ENCODE results near the gene SPRED3.
"Not testable (repeated sequence)": the region's sequence is repeated elsewhere in the genome, so short reads cannot be mapped to it uniquely, and the experiment has no call there.

Gene SPRED3, protein sequence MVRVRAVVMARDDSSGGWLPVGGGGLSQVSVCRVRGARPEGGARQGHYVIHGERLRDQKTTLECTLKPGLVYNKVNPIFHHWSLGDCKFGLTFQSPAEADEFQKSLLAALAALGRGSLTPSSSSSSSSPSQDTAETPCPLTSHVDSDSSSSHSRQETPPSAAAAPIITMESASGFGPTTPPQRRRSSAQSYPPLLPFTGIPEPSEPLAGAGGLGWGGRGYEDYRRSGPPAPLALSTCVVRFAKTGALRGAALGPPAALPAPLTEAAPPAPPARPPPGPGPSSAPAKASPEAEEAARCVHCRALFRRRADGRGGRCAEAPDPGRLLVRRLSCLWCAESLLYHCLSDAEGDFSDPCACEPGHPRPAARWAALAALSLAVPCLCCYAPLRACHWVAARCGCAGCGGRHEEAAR

DNA sequence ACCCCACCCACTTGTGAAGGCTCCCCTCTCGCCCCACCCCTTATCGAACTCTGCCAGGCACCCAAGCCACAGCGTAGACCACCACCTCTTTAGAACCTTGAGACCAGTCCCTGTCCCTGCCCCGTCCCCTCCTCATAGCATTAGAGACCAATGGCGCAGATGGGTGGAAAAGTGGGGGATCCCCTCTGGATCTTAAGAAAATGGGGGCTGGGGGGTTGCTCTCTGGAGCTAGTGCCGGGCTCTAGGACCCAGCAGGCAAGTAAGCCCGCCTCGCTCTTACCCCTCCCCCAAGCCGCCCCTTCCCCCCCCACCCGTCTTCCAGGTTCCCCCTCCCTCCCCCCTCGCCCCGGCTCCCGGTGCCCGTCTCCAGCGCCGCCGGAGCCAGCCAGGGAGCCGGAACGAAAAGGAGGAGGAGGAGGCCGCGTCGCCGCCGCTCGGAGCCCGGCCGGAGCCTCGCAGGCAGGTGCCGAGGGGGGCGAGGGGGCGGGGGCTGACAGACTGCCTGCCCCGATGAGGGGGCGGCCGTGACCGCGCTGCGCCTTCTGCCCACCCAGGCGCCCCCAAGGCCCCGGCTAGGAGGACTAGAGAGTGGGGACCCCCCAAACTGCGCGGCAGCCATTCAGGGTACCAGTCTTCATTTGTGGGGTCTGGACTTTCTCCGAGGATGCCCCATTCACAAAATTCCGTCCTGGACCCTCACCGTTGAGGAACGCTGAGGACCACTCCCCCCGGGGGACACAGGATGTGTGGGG is at the start of gene SPRED3:
TSS of gene SPRED3 (plus strand) at position 349 of the 752 bp plus-strand sequence. CDS start 1,606 bp downstream, outside the sequence.
- DNase-seq: no peak

- not testable (repeated sequence) for DNase-seq
Measured at GRCh38 chr19:38339011-38339410, 49.5 kb upstream of the SPRED3 start.

DNA sequence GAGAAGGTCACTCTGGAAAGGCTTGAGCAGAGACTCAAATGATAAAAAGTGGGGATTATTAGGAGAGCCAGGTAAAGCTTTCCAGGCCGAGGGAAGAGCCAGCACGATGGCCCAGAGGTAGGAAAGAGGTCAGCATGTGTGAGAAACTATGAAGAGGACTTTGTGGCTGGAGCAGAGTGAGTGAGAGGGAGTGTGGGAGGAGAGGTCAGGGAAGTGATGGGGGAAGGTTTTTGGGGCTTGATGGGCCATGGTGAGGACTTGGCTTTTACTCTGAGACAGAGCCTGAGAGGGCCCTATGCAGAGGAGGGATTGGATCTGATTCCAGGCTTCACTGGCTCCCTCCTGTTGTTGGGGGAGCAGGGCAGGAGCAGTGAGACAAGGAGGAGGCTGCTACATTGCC is 47.6 kb upstream of the SPRED3 start:
- DNase-seq: no peak

DNA sequence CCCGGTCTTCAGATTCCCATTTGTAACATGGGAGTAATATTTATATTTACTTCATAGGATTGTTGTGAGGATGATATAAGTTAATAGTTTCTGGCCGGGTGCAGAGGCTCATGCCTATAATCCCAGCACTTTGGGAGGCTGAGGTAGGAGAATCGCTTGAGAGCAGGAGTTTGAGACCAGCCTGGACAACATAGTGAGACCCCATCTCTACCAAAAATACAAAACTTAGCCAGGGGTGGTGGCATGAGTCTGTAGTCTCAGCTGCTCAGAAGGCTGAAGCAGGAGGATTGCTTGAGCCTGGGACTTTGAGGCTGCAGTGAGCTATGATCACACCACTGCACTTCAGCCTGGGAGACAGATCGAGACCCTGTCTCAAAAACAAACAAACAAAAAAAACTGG is 41.7 kb upstream of the SPRED3 start:
- no peak for DNase-seq

DNA sequence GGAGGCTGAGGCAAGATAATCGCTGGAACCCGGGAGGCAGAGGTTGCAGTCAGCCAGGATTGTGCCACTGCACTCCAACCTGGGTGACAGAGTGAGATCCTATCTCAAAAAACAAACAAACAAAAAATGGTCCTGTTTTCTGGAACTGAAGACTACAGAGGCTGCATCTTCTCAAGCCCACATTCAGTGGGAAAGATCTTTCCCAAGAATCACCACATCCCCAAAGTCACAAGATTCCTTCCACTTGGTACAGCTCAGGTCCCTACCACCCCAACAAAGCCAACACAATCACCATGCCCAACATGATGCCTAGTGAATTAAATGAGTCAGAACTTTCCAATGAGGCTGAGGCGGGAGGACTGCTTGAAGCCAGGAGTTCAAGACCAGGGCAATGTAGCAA is 37.6 kb upstream of the SPRED3 start:
- no peak for DNase-seq

DNA sequence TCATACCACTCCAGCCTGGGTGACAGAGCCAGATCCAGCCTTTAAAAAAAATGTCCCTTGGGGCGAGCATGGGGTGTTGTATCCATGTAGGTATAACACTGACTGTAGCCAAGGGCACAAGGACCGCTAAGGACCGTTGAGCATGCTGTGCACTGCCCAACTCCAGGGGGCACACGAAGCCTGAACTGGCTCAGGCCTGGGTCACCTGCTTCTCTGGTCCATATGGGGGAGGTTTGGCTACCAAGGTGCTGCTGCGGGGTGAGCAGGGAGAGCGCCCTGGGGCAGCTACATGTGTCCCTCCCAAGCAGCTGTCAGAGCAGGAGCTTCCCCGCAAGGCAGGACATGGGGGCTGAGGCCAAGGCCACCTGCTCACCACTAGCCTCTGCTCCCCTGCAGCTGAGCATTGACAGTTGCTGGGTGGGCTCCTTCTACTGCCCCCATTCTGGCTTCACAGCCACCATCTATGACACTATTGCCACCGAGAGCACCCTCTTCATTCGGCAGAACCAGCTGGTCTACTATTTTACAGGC is 36.6 kb upstream of the SPRED3 start:
- DNase-seq: no peak

GRCh38 chr19:38352611-38353010 is 35.9 kb upstream of the SPRED3 start:
- no peak for DNase-seq

DNA sequence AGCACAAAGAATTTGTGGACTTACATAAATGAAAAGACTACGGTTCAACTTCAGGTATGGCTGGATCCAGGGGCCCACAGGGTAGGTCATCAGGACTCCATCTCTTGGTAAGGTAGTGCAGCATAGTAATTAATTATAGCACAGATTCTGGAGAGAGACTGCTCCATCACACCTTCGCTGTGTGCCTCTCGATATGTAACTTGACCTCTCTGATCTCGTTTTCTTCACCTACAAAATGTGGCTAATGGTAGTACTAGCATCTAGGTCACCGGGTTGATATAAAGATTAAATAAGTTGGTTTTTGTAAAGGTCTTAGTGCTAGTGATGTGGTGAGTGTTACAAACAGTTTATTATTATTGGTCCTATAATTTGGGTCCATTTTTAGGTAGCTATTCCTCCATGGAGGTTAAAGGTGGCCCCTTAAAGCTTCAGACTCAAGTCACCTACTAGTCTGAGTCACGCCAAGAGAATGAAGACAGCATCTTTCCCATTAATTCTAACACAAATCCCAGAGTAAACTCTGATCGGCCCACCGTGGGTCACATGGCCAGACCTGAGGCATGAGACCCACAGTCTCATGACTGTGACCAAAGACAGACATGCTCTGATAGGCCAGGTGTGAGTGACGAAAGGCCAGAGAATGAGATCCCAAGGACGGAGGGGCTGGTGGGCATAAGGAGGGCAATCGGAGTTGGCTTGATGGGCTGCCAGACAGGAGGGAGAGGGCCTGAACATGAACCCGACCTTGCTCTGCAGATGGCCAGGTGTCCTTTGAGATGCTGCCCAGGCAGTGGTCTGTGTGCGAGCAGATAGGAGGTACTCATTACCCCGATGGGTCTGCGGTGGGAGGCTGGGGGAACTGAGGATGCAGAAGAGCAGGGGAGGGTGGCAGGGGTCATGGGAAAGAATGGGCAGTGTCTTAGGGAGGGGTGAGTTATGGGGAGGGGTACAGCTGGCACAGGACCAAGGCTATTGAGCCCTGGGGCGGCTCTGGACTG is 32.5 kb upstream of the SPRED3 start:
- no peak for DNase-seq

- no peak for DNase-seq
Measured at GRCh38 chr19:38358071-38358470, 30.4 kb upstream of the SPRED3 start.

GRCh38 chr19:38359242-38360021 is 29.1 kb upstream of the SPRED3 start:
- DNase-seq: no peak

- no peak for DNase-seq
Measured at GRCh38 chr19:38360351-38360750, 28.1 kb upstream of the SPRED3 start.

- no peak for DNase-seq
Measured at GRCh38 chr19:38360839-38361631, 27.5 kb upstream of the SPRED3 start.

- DNase-seq: no peak
Measured at GRCh38 chr19:38361633-38362075, 26.8 kb upstream of the SPRED3 start.

DNA sequence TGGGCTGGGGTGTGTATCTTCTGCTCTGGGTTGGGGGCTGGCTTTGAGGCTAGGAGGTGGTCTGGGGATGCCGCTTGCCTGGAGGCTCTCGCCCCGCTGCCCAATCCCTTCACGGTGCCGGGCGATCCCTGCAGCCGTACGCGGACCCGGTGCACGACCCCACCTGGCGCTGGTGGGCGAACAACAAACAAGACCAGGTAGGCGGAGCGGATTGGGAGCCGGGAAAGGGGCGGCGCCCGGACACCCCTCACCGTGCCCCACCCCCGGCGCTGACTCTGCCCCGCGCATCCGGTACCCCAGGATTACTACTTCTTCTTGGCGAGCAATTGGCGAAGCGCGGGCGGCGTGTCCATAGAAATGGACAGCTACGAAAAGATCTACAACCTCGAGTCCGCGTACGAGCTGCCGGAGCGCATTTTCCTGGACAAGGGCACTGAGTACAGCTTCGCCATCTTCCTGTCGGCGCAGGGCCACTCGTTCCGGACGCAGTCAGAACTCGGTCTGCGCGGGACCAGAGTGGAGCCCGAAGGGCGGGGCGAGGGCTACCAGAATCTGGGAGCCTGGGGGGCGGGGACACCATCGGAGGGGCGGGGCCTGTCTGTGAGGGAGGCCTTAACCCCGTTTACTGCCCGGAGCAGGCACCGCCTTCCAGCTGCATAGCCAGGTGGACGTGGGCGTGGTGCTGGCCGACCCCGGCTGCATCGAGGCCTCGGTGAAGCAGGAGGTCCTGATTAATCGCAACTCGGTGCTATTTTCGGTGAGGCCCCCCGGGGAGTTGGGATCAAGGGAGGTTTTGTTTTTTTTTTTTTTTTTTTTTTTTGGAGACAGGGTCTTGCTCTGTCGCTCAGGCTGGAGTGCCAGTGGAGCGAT is 26.2 kb upstream of the SPRED3 start:
- no peak for DNase-seq

- DNase-seq: not testable (repeated sequence)
Measured at GRCh38 chr19:38362946-38363688, 25.4 kb upstream of the SPRED3 start.

DNA sequence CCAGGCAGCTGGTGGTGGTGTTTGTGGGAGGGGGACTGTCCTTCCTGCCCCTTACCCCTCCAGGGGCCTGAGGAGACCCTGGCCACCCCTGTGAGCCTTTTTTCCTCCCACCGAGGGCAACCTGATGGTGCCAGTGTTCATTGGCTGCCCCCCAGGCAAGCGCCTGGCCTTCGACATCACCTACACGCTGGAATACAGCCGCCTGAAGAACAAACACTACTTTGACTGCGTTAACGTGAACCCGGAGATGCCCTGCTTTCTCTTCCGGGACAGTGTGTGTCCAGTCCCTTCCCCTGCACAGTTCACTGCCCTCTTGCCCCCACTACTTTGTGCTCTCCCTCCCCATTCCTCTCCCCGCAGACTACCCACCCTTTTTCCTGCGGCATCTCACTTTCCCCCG is 21.5 kb upstream of the SPRED3 start:
- DNase-seq: no peak

GRCh38 chr19:38369584-38369983 is 18.9 kb upstream of the SPRED3 start:
- no peak for DNase-seq

DNA sequence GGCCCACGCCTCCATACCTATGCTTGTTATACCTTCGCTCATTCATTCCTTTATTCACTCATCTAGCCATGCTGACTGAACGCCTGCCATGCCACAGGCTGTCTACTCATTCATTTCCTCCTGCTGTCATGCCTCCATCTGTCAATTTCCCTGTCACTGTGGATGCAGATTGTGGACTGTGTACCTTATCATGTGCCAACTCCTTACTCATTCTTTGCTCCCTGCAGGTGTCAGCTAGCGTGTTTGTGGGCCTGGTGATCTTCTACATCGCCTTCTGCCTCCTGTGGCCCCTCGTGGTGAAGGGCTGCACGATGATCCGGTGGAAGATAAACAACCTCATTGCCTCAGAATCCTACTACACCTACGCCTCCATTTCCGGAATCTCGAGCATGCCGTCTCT is 18.2 kb upstream of the SPRED3 start:
- DNase-seq: no peak

DNA sequence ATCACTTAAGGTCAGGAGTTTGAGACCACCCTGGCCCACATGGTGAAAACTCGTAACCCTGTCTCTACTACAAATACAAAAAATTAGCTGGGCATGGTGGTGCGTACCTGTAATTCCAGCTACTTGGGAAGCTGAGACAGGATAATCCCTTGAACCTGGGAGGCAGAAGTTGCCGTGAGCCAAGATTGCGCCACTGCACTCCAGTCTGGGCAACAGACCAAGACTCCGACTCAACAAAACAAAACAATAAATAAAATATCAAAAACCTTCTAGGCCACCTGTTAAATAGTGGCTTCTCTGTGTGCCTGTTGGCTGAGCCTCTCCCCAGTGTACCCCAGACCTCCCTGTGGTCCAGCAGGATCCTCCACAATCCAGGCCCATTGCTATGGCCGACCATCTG is 17.4 kb upstream of the SPRED3 start:
- DNase-seq: no peak
